HUDEP-2 (cell line): ENCODE results near the gene DGKG.

Experiments used
- DNase-seq, 76 experiments: peaks; one replicate each; lab custom pipeline; 2025; ENCODE audit not compliant: unreplicated experiment in 76 of 76; lab: John Stamatoyannopoulos, UW

Gene DGKG

DNA sequence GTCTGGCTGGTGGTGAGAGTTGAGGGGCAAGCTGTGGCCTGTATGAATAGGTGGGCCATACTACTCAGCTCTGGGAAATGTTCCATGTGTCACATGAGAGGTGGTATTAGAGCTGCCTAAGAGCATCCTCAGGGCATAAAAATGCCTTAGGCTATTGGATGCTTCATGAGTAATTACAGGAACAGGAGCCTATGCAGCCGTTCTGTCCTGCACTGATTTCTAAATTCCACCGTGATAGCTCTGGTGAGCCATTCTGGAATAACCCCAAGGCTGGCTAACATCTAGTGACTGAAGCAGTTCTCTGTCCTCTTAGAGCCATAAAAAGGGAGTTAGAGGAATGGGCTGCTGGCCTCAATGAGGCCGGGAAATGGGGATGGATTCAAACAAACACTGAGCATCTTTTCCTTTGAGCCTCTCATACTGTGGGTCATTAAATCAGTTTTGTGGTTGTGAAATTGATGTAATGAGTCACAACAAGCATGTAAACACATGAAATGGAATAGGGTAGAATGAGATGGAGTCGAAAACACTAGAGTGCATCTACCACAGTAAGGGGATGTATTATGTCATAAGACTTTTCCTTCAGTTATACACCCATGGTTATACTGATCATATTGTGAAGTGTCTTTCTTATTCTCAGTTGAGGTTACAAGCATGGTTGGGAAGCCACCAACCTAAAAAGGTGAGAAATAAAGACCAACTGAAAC, 41.0 kb downstream of the DGKG start:
- DNase-seq, result no peak

DNA sequence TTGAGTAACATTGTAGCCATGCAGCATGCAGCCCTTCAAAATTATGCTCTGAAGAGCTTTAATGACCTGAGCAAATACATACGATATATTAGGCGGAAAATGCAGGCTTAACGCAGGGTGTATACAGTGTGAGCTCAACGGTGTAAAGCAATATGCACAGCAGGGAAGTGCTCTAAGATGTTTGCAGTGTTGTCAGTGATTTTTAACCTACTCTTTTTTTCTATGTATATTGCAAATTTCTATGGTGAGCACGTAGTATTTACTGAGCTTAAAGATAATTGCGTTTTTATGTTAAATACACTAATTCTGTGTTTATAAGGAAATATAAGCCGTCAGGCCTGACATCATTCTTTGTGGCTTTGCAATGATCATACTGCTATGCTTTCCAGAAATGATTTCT, 42.1 kb downstream of the DGKG start:
- no peak for DNase-seq

GRCh38 chr3:186318135-186318534, 43.9 kb downstream of the DGKG start:
- DNase-seq, result no peak

DNA sequence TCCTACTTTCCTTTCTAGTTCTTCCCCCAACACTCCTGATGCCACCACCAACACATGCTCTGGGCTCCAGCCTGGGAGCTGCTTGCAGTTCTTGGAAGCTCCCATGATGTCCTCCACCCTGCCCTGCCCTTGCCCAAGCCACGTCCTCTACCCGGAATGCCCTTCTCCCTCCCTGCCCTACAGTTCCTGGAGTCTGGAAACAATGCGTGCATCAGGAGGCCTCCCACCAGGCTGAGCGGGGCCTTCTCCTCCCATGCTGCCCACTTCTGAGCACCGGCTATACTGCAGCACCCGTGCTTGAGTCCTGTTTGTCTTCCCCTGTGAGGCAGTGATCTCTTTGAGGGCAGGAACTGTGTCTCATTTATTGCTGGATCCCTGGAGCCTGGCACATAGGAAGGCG, 44.6 kb downstream of the DGKG start:
- DNase-seq, result no peak

DNA sequence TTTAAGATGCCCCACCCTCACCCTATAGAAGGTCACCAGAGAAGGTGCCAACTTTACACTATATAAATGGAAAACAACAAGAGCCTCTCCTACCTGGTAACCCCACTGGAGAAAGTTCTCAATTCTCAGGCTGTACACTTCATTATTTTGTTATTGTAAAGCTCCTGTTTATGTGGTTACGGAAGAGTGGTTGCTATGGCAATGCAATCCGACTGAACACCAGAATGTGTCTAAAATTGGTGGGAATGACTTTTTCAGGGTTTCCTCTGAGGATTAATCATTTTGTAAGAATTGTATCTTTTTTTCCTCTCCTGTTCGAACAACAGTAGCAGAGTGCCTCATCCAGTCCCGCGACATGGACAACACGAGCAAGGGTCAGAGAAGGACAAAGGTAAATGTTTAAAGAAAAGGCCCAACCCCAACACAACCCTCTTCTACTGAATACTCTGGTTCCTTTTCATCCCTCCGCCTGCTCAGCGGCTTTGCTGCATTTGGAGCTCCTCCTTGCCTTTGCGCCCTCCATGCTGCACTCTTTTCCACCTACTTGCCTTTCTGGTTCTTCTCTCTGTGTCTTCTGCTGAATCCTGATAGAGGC, 45.3 kb downstream of the DGKG start:
- no peak for DNase-seq

- DNase-seq, result no peak
Observed at GRCh38 chr3:186315581-186316354, 46.3 kb downstream of the DGKG start.

DNA sequence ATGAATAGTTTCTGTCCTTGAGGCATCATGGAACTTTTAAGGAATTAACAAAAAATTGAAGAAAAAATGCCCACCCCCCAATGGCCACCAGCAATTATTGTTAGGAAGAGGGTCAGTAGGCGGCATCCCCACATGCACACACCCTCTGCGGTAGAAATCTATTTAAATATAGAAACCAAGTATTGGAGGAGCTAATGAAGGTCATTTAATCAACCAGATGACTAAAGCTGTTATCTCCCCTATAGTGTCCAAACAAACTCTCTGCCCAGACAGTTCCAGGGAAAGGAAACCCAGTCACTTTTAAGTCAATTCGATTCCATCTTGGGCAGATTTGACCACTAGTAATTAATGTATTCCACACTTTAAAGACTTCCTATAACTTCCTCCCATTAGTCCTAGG, 47.1 kb downstream of the DGKG start:
- DNase-seq, result no peak

DNA sequence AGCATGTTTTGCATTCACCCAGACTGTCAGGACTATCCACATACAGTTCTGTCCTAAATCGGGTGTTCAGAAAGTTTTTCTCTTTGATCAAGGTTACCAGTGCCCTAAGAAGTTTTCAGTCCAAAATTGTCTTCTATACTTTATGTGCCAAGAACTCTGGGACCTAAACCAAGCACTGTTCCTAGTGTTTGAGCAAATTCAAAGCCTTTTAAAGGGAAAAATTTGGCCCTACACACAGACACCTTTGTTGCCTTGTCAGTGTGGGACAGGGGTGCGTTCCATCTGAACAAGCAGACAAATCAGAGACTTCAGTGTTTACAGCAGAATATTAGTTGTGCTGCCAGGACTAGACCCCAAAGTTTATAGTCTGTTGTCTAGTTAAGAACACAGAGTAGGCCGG, 50.6 kb downstream of the DGKG start:
- DNase-seq, result no peak

GRCh38 chr3:186308549-186308948, 53.5 kb downstream of the DGKG start:
- no peak for DNase-seq

DNA sequence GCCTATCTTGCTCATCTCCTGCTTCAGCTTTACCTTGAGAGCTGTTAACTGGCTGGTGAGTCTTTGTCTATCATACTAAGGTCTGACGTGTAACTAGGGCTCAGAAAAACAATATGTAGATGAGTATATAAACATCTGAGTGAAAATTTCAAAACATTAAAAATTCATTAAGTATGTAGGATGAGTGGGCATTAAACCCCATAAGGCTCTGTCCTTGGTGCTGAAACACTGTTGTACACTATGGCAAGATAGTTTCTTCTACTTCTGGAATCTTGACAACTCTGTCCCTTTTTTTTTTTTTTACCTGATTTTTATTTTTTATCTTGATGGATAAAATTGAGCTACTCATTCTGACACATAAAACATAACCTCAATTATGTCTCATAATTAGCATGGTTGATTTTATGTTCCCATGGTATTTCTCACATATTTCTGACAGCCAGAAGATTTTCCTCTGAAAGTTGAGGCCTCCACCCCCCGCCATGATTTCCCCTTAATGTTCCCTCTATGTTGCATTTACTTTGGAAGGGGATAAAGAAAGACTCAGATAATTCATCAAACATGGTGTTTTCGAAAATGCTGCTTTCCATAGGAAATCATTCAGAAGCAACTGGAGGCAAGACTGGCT, 54.3 kb downstream of the DGKG start:
- DNase-seq, result peak in 11 of 76 experiments; percentile 1 to 32 (median 7)

GRCh38 chr3:186305286-186305685, 56.7 kb downstream of the DGKG start:
- DNase-seq, result no peak

DNA sequence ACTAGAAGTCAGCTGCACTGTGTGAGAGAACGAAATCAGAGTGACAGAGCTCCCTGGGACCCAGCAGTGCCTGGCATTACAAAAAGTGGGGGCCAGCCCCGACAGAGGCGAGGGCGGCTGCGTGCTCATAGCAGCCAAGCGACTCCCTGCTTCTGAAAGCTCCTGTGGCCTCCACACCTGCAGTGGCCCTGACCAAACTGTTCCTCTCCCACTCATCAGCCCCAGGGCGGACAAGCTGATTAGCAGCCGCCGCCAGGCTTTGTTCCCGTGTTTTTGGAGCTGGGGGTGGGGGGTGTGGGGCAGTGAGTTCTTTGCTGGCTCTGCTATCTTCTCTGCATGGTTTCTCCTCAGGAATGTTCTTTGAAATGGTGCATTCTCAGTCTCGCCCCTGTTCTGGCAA, 58.1 kb downstream of the DGKG start:
- DNase-seq, result no peak

DNA sequence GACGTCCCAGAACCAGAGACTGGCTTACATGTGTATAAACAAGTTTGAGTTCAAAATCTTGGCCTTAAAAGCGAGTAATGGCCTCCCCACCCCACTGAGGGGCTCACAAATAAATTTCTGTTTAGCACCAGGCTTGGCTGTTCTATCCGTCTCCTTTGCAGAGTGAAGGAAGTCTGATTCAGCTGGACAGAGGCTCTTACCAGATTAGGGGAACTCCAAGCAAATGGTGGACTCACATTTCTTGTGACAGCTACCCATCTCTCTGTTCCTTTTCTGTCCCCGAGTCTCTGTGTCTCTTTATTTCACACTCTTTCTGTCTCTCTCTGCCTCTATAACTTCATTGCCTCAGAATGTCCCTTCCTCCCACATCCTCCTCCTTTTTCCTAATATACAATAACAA, 62.7 kb downstream of the DGKG start:
- DNase-seq, result no peak

DNA sequence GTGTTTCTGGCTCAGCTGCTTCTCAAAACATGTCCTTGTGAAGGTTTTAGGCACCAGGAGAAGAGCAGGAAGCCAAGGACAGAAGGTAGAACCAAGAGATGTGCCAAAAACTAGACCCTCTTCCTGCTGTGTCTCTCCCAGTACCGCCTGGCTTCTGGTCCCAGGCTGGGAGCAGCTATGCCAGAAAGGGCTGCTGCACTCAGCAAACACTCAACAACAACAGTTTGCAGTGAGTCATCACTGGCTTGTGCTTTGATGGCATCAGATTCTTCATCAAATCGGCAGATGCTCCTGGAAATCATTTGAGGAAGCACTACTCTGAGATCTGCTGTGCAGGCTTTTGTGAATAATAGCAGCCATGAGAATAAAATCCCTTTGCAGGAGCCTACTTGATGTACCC, 63.2 kb downstream of the DGKG start:
- DNase-seq, result peak in 1 of 76 experiments; percentile 5

DNA sequence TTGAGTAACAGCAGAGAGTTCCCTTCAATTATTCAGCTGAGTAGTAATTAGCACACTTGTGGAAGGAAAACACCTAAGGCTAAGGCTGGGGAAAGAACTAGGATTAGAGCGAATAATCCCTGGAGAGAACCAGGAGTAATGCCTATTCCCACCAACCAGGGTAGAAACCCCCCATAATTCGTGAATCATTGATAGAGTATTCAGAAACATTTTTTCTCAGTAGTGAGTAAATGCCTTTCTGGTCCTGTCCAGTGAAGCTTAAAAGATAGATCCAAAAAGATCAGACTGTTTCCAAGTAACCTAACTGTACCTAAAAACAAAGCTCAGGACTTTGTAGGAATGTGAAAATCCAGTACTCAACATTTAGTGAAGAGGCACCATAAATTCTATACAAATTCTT, 71.2 kb downstream of the DGKG start:
- DNase-seq, result no peak

- DNase-seq, result no peak
Observed at GRCh38 chr3:186287711-186288110, 74.3 kb downstream of the DGKG start.

DNA sequence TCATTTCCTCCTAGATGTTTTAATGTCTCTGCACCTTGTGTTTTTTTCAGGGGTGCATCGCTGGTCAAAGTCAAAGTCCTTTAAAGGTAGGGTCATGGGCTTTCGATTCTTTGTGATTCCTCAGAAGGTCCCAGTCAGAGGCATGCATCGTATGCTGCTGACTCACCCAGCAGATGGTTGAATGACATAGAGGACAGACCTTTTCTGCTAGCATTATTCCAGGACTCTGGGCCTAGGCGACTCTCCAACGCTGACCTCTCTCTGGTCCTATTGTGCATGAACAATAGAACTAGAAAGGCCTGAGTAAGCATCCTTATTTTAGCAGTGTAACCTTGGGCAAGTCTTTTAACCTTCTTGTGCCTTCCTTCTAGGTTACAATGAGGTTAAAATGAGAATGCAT, 75.9 kb downstream of the DGKG start:
- DNase-seq, result no peak

- DNase-seq, result no peak
Observed at GRCh38 chr3:186284661-186285060, 77.4 kb downstream of the DGKG start.

DNA sequence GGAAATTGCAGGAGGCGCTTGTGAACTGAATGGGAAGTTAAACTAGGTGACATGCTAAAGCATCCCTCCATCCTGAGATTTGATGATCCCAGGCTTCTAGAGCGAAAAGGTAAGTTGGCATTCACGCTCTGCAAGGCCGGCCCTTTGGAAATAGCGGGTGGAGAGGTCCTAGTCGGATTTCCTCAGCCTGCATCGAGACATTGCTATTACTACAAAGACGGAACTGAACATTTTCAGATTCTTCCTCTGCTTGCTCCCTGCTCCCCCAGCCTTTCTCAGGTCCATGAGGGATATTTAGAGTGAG, 77.7 kb downstream of the DGKG start:
- no peak for DNase-seq

GRCh38 chr3:186283651-186284348, 78.2 kb downstream of the DGKG start:
- DNase-seq, result no peak

- DNase-seq, result no peak
Observed at GRCh38 chr3:186283096-186283495, 78.9 kb downstream of the DGKG start.
